CD8-positive, alpha-beta memory T cell (primary cell): Measurements from ENCODE around the gene SHC3. TPM values are rescaled to one million over a fixed set of nuclear protein-coding genes. Genes with fewer than 3 reads are reported as not detected.

Experiments
- CTCF ChIA-PET: fragments of 350-600 bp; sonication (Branson Sonifier 250); formaldehyde crosslinking; loops from one replicate; lab custom pipeline; 2021; ENCODE audit warnings: antibody characterized with exemption; lab: Charles Lee
- POLR2A ChIA-PET: fragments of 350-600 bp; sonication (Branson Sonifier 250); formaldehyde crosslinking; loops from one replicate; lab custom pipeline; 2021; ENCODE audit warnings: antibody characterized with exemption; lab: Charles Lee
- DNase-seq, 5 donors: peaks; one replicate each; pipeline versions ENCODE4 v3.0.0 to v3.0.0-alpha.2; 2020 to 2022; ENCODE audit warnings: mixed read lengths in 1 of 5
- H3K27ac ChIP-seq: one replicate; pipeline ENCODE4 v1.7.0; 2013; ENCODE audit warnings: low read depth, mild to moderate bottlenecking, low read length, moderate library complexity
- H3K27me3 ChIP-seq: 2 replicates; pipeline ENCODE4 v1.7.0; 2013; ENCODE audit warnings: low read length, mild to moderate bottlenecking; ENCODE audit not compliant: insufficient read depth, poor library complexity, severe bottlenecking
- H3K36me3 ChIP-seq: 2 replicates; pipeline ENCODE4 v1.7.0; 2013; ENCODE audit warnings: mild to moderate bottlenecking, low read length, moderate library complexity; ENCODE audit not compliant: insufficient read depth
- H3K4me1 ChIP-seq: 2 replicates; pipeline ENCODE4 v1.7.0; 2013; ENCODE audit warnings: mild to moderate bottlenecking, low read length, moderate library complexity; ENCODE audit not compliant: insufficient read depth
- H3K4me3 ChIP-seq: 2 replicates; pipeline ENCODE4 v1.7.0; 2013; ENCODE audit warnings: mild to moderate bottlenecking, low read length
- H3K9me3 ChIP-seq: 2 replicates; pipeline ENCODE4 v1.7.0; 2013; ENCODE audit warnings: mild to moderate bottlenecking, low read length
- H3K27ac Mint-ChIP-seq, 8 donors: one replicate each; pipeline ENCODE4 v1.8.0; 2020 to 2021; ENCODE audit warnings: mixed read lengths in 8 of 8, mild to moderate bottlenecking in 6 of 8, inconsistent platforms in 3 of 8, moderate library complexity in 3 of 8
- H3K27me3 Mint-ChIP-seq, 2 donors: one replicate each; pipeline ENCODE4 v1.8.0; 2020 to 2021; ENCODE audit warnings: mixed read lengths in 2 of 2, mild to moderate bottlenecking in 1 of 2, moderate library complexity in 1 of 2
- H3K36me3 Mint-ChIP-seq, 3 donors: one replicate each; pipeline ENCODE4 v1.8.0; 2020 to 2021; ENCODE audit warnings: mixed read lengths in 3 of 3, inconsistent platforms in 1 of 3, mild to moderate bottlenecking in 1 of 3
- H3K4me1 Mint-ChIP-seq, 3 donors: one replicate each; pipeline ENCODE4 v1.8.0; 2020 to 2021; ENCODE audit warnings: mixed read lengths in 3 of 3, inconsistent platforms in 1 of 3, mild to moderate bottlenecking in 1 of 3
- H3K4me3 Mint-ChIP-seq, 7 donors: one replicate each; pipeline ENCODE4 v1.8.0; 2020 to 2021; ENCODE audit warnings: mixed read lengths in 7 of 7, mild to moderate bottlenecking in 6 of 7, moderate library complexity in 4 of 7, inconsistent platforms in 2 of 7
- H3K9me3 Mint-ChIP-seq, 5 donors: one replicate each; pipeline ENCODE4 v1.8.0; 2020 to 2022; ENCODE audit warnings: mixed read lengths in 5 of 5, mild to moderate bottlenecking in 3 of 5, moderate library complexity in 2 of 5, inconsistent platforms in 1 of 5
- polyA plus RNA-seq: library from polyadenylated mRNA; unstranded; fragments of 300-500 nt; fragmentation: Illumina TruSeq; gene quantifications from one replicate; pipeline ENCODE4 v1.2.3, GENCODE V29; 2021
- total RNA-seq, 2 experiments: library from RNA; stranded (reverse); gene quantifications; one replicate each; pipeline ENCODE4 v1.2.3, GENCODE V29; 2021

The SHC3 gene
- total and polyA plus RNA-seq, 3 experiments from 2014 or later, result not detected

- Mint-ChIP-seq H3K27ac (no peak overlapping the region), H3K36me3 (no peaks in the 10 kb centered on the region), H3K9me3 (peaks cover 0 to 5% (median 0%) of the 10 kb centered on the region in 5 donors), H3K4me1 (no peaks in the 10 kb centered on the region), H3K4me3 (no peak overlapping the region), H3K27me3 (peaks cover 3 to 33% of the 10 kb centered on the region in 2 donors)
- Histone ChIP-seq H3K9me3 (no peaks in the 10 kb centered on the region), H3K4me1 (no peaks in the 10 kb centered on the region), H3K4me3 (no peak overlapping the region), H3K27me3 (no peaks in the 10 kb centered on the region), H3K36me3 (no peaks in the 10 kb centered on the region), H3K27ac (no peak overlapping the region)
- no peak for DNase-seq
- ChIA-PET POLR2A (no interaction called here), CTCF (no interaction called here)
These were observed 13.3 kb downstream of the SHC3 start for GRCh38 chr9:89165341-89165740.

DNA sequence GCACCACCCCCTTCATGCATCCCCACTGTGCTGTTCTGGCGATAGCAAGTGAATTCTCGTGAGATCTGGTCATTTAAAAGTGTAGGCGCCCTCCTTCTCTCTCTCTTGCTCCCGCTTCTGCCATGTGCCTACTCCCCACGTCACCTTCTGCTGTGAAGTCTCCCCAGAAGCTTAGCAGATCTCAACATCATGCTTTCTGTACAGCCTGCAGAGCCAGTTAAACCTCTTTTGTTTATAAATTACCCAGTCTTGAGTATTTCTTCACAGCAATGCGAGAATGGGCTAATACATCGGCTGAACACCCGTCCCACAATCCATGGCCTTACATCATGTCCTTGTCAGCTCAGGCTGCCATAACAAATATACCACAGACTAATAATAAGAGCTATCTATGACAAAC lies 17.4 kb downstream of the SHC3 start:
- no peak for DNase-seq
- CTCF ChIA-PET, result no interaction called here
- Mint-ChIP-seq H3K9me3 (peaks cover 0 to 4% (median 0%) of the 10 kb centered on the region in 5 donors), H3K27me3 (peaks cover 17 to 64% of the 10 kb centered on the region in 2 donors), H3K4me1 (no peaks in the 10 kb centered on the region), H3K36me3 (peaks cover 0 to 3% (median 1%) of the 10 kb centered on the region in 3 donors), H3K27ac (no peak overlapping the region), H3K4me3 (no peak overlapping the region)
- H3K27ac ChIP-seq, result no peak overlapping the region
- no peaks in the 10 kb centered on the region for H3K36me3 ChIP-seq
- no peaks in the 10 kb centered on the region for H3K4me1 ChIP-seq
- POLR2A ChIA-PET, result no interaction called here
- no peaks in the 10 kb centered on the region for H3K27me3 ChIP-seq
- no peak overlapping the region for H3K4me3 ChIP-seq
- no peaks in the 10 kb centered on the region for H3K9me3 ChIP-seq

GRCh38 chr9:89160806-89161205 lies 17.8 kb downstream of the SHC3 start:
- H3K4me1 ChIP-seq, result no peaks in the 10 kb centered on the region
- H3K27ac ChIP-seq, result no peak overlapping the region
- peaks cover 0 to 3% (median 1%) of the 10 kb centered on the region in 3 donors for H3K36me3 Mint-ChIP-seq
- no peak overlapping the region for H3K4me3 Mint-ChIP-seq
- H3K27me3 ChIP-seq, result no peaks in the 10 kb centered on the region
- H3K27ac Mint-ChIP-seq, result no peak overlapping the region
- H3K4me3 ChIP-seq, result no peak overlapping the region
- CTCF ChIA-PET, result no interaction called here
- POLR2A ChIA-PET, result no interaction called here
- no peaks in the 10 kb centered on the region for H3K36me3 ChIP-seq
- no peak for DNase-seq
- peaks cover 0 to 1% (median 0%) of the 10 kb centered on the region in 3 donors for H3K4me1 Mint-ChIP-seq
- H3K27me3 Mint-ChIP-seq, result peaks cover 17 to 64% of the 10 kb centered on the region in 2 donors
- H3K9me3 ChIP-seq, result no peaks in the 10 kb centered on the region
- H3K9me3 Mint-ChIP-seq, result peaks cover 0 to 3% (median 0%) of the 10 kb centered on the region in 5 donors

GRCh38 chr9:89154651-89155336 lies 23.8 kb downstream of the SHC3 start:
- Histone ChIP-seq H3K27ac (no peak overlapping the region), H3K4me1 (no peaks in the 10 kb centered on the region), H3K4me3 (no peak overlapping the region), H3K27me3 (no peaks in the 10 kb centered on the region), H3K36me3 (no peaks in the 10 kb centered on the region), H3K9me3 (no peaks in the 10 kb centered on the region)
- Mint-ChIP-seq H3K4me3 (peak overlapping the region in 1 of 7 donors; percentile 17), H3K9me3 (peaks cover 0 to 4% (median 0%) of the 10 kb centered on the region in 5 donors), H3K27ac (no peak overlapping the region), H3K36me3 (peaks cover 0 to 1% (median 0%) of the 10 kb centered on the region in 3 donors), H3K27me3 (peaks cover 22 to 74% of the 10 kb centered on the region in 2 donors), H3K4me1 (peaks cover 1 to 19% (median 5%) of the 10 kb centered on the region in 3 donors)
- ChIA-PET CTCF (no interaction called here), POLR2A (no interaction called here)
- no peak for DNase-seq

- CTCF ChIA-PET, result no interaction called here
- Mint-ChIP-seq H3K36me3 (no peaks in the 10 kb centered on the region), H3K27me3 (peaks cover 18 to 68% of the 10 kb centered on the region in 2 donors), H3K9me3 (peaks cover 0 to 4% (median 0%) of the 10 kb centered on the region in 5 donors), H3K27ac (no peak overlapping the region), H3K4me3 (no peak overlapping the region), H3K4me1 (peaks cover 1 to 19% (median 5%) of the 10 kb centered on the region in 3 donors)
- POLR2A ChIA-PET, result no interaction called here
- no peaks in the 10 kb centered on the region for H3K9me3 ChIP-seq
- H3K36me3 ChIP-seq, result no peaks in the 10 kb centered on the region
- H3K27me3 ChIP-seq, result no peaks in the 10 kb centered on the region
- H3K4me1 ChIP-seq, result no peaks in the 10 kb centered on the region
- DNase-seq, result no peak
- H3K4me3 ChIP-seq, result no peak overlapping the region
- no peak overlapping the region for H3K27ac ChIP-seq
These were observed 24.4 kb downstream of the SHC3 start for GRCh38 chr9:89154218-89154617.

GRCh38 chr9:89153232-89154017 lies 25.2 kb downstream of the SHC3 start:
- no peak overlapping the region for H3K4me3 ChIP-seq
- Mint-ChIP-seq H3K9me3 (peaks cover 0 to 4% (median 0%) of the 10 kb centered on the region in 5 donors), H3K4me1 (peaks cover 1 to 19% (median 5%) of the 10 kb centered on the region in 3 donors), H3K36me3 (no peaks in the 10 kb centered on the region), H3K27me3 (peaks cover 15 to 60% of the 10 kb centered on the region in 2 donors), H3K27ac (peak overlapping the region in 1 of 8 donors; percentile 6), H3K4me3 (no peak overlapping the region)
- H3K36me3 ChIP-seq, result no peaks in the 10 kb centered on the region
- H3K9me3 ChIP-seq, result no peaks in the 10 kb centered on the region
- H3K4me1 ChIP-seq, result no peaks in the 10 kb centered on the region
- CTCF ChIA-PET, result no interaction called here
- H3K27me3 ChIP-seq, result no peaks in the 10 kb centered on the region
- DNase-seq, result no peak
- H3K27ac ChIP-seq, result no peak overlapping the region
- POLR2A ChIA-PET, result no interaction called here

DNA sequence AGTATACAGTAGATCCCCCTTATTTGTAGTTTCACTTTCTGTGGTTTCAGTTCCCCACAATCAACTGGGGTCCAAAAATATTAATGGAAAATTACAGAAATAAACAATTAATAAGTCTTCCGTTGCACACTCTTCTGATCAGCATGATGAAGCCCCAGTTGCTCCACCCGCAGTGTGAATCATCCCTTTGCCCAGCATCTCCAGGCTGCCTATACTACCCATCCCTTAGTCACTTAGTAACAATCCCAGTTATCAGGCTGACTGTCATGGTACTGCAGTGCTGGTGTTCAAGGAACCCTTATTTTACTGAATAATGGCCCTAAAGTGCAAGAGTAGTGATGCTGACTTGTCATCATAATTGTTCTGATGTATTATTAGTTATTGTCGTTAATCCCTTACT lies 28.9 kb downstream of the SHC3 start:
- Mint-ChIP-seq H3K27me3 (peaks cover 11 to 42% of the 10 kb centered on the region in 2 donors), H3K4me1 (peaks cover 1 to 12% (median 2%) of the 10 kb centered on the region in 3 donors), H3K9me3 (peaks cover 0 to 4% (median 0%) of the 10 kb centered on the region in 5 donors), H3K36me3 (no peaks in the 10 kb centered on the region), H3K4me3 (no peak overlapping the region), H3K27ac (no peak overlapping the region)
- H3K9me3 ChIP-seq, result no peaks in the 10 kb centered on the region
- no peak overlapping the region for H3K27ac ChIP-seq
- H3K27me3 ChIP-seq, result no peaks in the 10 kb centered on the region
- ChIA-PET CTCF (no interaction called here), POLR2A (no interaction called here)
- H3K4me1 ChIP-seq, result no peaks in the 10 kb centered on the region
- no peaks in the 10 kb centered on the region for H3K36me3 ChIP-seq
- no peak for DNase-seq
- H3K4me3 ChIP-seq, result no peak overlapping the region

DNA sequence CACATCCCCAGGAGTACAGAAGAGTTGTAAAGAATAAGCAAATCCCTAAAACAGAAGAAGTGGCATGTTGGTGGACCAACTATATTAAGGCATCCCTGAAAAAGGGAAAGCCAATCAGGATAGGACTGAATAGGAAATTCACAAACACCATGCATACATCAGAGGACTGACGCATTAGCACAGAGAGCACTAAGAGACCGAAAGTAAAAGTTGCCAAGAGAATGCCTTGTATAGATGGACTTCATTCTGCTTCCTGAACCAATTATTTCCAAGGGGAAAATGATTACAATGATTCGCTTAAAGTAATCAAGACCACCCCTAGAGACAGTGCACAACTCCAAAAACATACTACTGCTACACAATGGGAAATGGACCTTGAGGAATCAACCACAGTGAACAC lies 33.5 kb downstream of the SHC3 start:
- DNase-seq, result no peak
- H3K4me1 ChIP-seq, result no peaks in the 10 kb centered on the region
- Mint-ChIP-seq H3K36me3 (no peaks in the 10 kb centered on the region), H3K9me3 (peaks cover 0 to 2% (median 0%) of the 10 kb centered on the region in 5 donors), H3K4me3 (no peak overlapping the region), H3K4me1 (no peaks in the 10 kb centered on the region), H3K27me3 (peaks cover 1 to 9% of the 10 kb centered on the region in 2 donors), H3K27ac (no peak overlapping the region)
- no peak overlapping the region for H3K4me3 ChIP-seq
- no peaks in the 10 kb centered on the region for H3K27me3 ChIP-seq
- CTCF ChIA-PET, result no interaction called here
- no peak overlapping the region for H3K27ac ChIP-seq
- H3K9me3 ChIP-seq, result no peaks in the 10 kb centered on the region
- POLR2A ChIA-PET, result no interaction called here
- H3K36me3 ChIP-seq, result no peaks in the 10 kb centered on the region
